NCI-H187 (cell line): ENCODE results near the gene PRAMEF18.
"Not testable (repeated sequence)": the region's sequence is repeated elsewhere in the genome, so short reads cannot be mapped to it uniquely, and the experiment has no call there.

Experiments used
- DNase-seq, 2 experiments: peaks; one replicate each; lab custom pipeline; 2025; lab: John Stamatoyannopoulos, UW

PRAMEF18 gene

DNA sequence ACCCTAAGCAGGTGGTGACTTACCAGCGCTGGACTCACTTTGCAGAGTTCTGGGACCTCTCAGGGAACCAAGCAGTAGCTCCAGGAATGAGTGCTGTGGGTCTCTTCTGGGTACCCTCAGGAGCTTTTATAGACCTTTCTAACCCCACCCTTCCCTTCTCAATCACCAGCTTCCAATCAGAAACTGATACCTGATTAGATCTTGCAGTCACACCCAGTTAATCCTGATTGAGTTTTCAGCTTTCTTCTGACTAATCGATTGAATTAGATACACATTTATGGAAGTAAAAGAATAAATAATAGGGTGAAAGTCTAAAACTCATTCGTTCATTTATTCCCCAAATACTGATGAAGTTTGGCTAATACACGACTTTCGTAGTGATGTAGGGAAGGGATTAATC lies 24.6 kb downstream of the PRAMEF18 start, which contains the start of gene PRAMEF13:
Gene PRAMEF13, minus strand, starts transcription at position 101 of the 400 bp plus-strand sequence. CDS start 1,820 bp downstream, outside the sequence.
- not testable (repeated sequence) for DNase-seq
